Liver (tissue), 9 donors: Measurements from ENCODE around the gene THSD7B. TPM values are rescaled to one million over a fixed set of nuclear protein-coding genes. Genes with fewer than 3 reads are reported as not detected.

Experiments used
- DNase-seq: peaks from one replicate; pipeline ENCODE4 v3.0.0-alpha.2; 2017; ENCODE audit warnings: low spot score
- H3K27ac ChIP-seq, 2 donors: one replicate each; pipeline ENCODE4 v1.7.0; 2013; ENCODE audit warnings: inconsistent platforms in 2 of 2, low read length in 2 of 2, control low read depth in 1 of 2, low read depth in 1 of 2, mild to moderate bottlenecking in 1 of 2
- H3K27me3 ChIP-seq, 4 donors: one replicate each; pipeline versions ENCODE4 v1.6.1 to v1.7.0; 2013; ENCODE audit warnings: low read length in 3 of 4, inconsistent platforms in 1 of 4, mild to moderate bottlenecking in 1 of 4, moderate library complexity in 1 of 4; ENCODE audit not compliant: control insufficient read depth in 4 of 4, insufficient read depth in 4 of 4
- H3K36me3 ChIP-seq, 4 donors: one replicate each; pipeline versions ENCODE4 v1.6.1 to v1.7.0; 2013; ENCODE audit warnings: low read length in 3 of 4, mild to moderate bottlenecking in 3 of 4, low read depth in 1 of 4, moderate library complexity in 1 of 4; ENCODE audit not compliant: control insufficient read depth in 4 of 4, insufficient read depth in 3 of 4
- H3K4me1 ChIP-seq, 4 donors: one replicate each; pipeline versions ENCODE4 v1.6.1 to v1.7.0; 2013; ENCODE audit warnings: low read length in 3 of 4, mild to moderate bottlenecking in 3 of 4, moderate library complexity in 1 of 4; ENCODE audit not compliant: control insufficient read depth in 4 of 4, insufficient read depth in 4 of 4
- H3K4me3 ChIP-seq, 3 donors: one replicate each; pipeline versions ENCODE4 v1.6.1 to v1.7.0; 2013; ENCODE audit warnings: low read length in 3 of 3, control low read depth in 1 of 3, low read depth in 1 of 3, mild to moderate bottlenecking in 1 of 3
- H3K9ac ChIP-seq, 2 donors: one replicate each; pipeline ENCODE4 v1.7.0; 2013; ENCODE audit warnings: low read length in 2 of 2, mild to moderate bottlenecking in 2 of 2, moderate library complexity in 2 of 2, control low read depth in 1 of 2, low read depth in 1 of 2
- H3K9me3 ChIP-seq, 4 donors: one replicate each; pipeline versions ENCODE4 v1.6.1 to v1.7.0; 2013; ENCODE audit warnings: low read length in 3 of 4; ENCODE audit not compliant: control insufficient read depth in 4 of 4
- EGR1 ChIP-seq, 2 donors: IDR thresholded peaks; 2 replicates each; pipeline ENCODE4 v1.6.1; 2016 to 2018; ENCODE audit warnings: antibody characterized with exemption in 2 of 2, low read depth in 2 of 2
- FOXA1 ChIP-seq: IDR thresholded peaks from 2 replicates; pipeline ENCODE4 v1.6.1; 2016; ENCODE audit warnings: antibody characterized with exemption
- FOXA2 ChIP-seq: IDR thresholded peaks from 2 replicates; pipeline ENCODE4 v1.6.1; 2016; ENCODE audit warnings: antibody characterized with exemption
- GABPA ChIP-seq, 2 donors: IDR thresholded peaks in 1 of 2; conservative IDR thresholded peaks in 1 of 2; 2 replicates each; pipeline ENCODE4 v1.6.1; 2016; ENCODE audit warnings: antibody characterized with exemption in 2 of 2, mild to moderate bottlenecking in 1 of 2, moderate library complexity in 1 of 2
- HNF4A ChIP-seq, 2 donors: conservative IDR thresholded peaks; 2 replicates each; pipeline ENCODE4 v1.6.1; 2016; ENCODE audit warnings: antibody characterized with exemption in 2 of 2, mild to moderate bottlenecking in 2 of 2
- HNF4G ChIP-seq: IDR thresholded peaks from 2 replicates; pipeline ENCODE4 v1.6.1; 2016; ENCODE audit warnings: antibody characterized with exemption
- JUND ChIP-seq, 2 donors: IDR thresholded peaks; 2 replicates each; pipeline ENCODE4 v1.6.1; 2016; ENCODE audit warnings: antibody characterized with exemption in 2 of 2
- NR2F2 ChIP-seq: IDR thresholded peaks from 2 replicates; pipeline ENCODE4 v1.6.1; 2016; ENCODE audit warnings: antibody characterized with exemption
- RAD21 ChIP-seq, 2 donors: IDR thresholded peaks; 2 replicates each; pipeline ENCODE4 v1.6.1; 2016; ENCODE audit warnings: antibody characterized with exemption in 2 of 2, mild to moderate bottlenecking in 2 of 2
- RXRA ChIP-seq, 2 donors: IDR thresholded peaks; 2 replicates each; pipeline ENCODE4 v1.6.1; 2017 to 2018; ENCODE audit warnings: antibody characterized with exemption in 2 of 2, mild to moderate bottlenecking in 1 of 2
- SP1 ChIP-seq: IDR thresholded peaks from 2 replicates; pipeline ENCODE4 v1.6.1; 2018; ENCODE audit warnings: antibody characterized with exemption, mild to moderate bottlenecking
- TAF1 ChIP-seq: conservative IDR thresholded peaks from 2 replicates; pipeline ENCODE4 v1.6.1; 2016; ENCODE audit warnings: antibody characterized with exemption, mild to moderate bottlenecking
- YY1 ChIP-seq: IDR thresholded peaks from 2 replicates; pipeline ENCODE4 v1.6.1; 2016; ENCODE audit warnings: antibody characterized with exemption, mild to moderate bottlenecking
- WGBS: extraction: QIAGEN DNeasy Blood & Tissue Kit; methylation state at CpG from one replicate; pipeline ENCODE4 v1.1.7; 2013; 5-methylcytosine and 5-hydroxymethylcytosine counted together
- polyA plus RNA-seq, 2 donors: library from polyadenylated mRNA; stranded (reverse) in 1 of 2; unstranded in 1 of 2; fragments of 200-250 nt in 1 of 2; fragments of >200 nt in 1 of 2; fragmentation: Nextera tagmentation in 1 of 2; extraction: Ambion mirVana in 1 of 2; gene quantifications; one replicate each; pipeline versions ENCODE4 v1.2.1 to v1.2.3, GENCODE V29; 2013 to 2015
- total RNA-seq, 2 donors: library from RNA; depleted of rRNA; stranded (reverse); fragments of >200 nt; gene quantifications; one replicate each; pipeline ENCODE4 v1.2.3, GENCODE V29; 2014
- TF ChIP-seq, protein P1 (sequence below): IDR thresholded peaks from 2 replicates; pipeline ENCODE4 v1.6.1; 2016; ENCODE audit warnings: antibody characterized with exemption
- TF ChIP-seq, protein P2 (sequence below): fragments of 150-350 bp; IDR thresholded peaks from 2 replicates; pipeline ENCODE4 v1.5.1; 2017; ENCODE audit warnings: improper control_type of control experiment, low read depth, low read length; ENCODE audit not compliant: missing input control
- TF ChIP-seq, protein P3 (sequence below): IDR thresholded peaks from 2 replicates; pipeline ENCODE4 v1.6.1; 2016; ENCODE audit warnings: antibody characterized with exemption
- TF ChIP-seq, protein P4 (sequence below): IDR thresholded peaks from 2 replicates; pipeline ENCODE4 v1.6.1; 2016; ENCODE audit warnings: antibody characterized with exemption, mild to moderate bottlenecking
- TF ChIP-seq, protein P5 (sequence below): IDR thresholded peaks from 2 replicates; pipeline ENCODE4 v1.6.1; 2016; ENCODE audit warnings: antibody characterized with exemption
- donor health status: healthy.
- donor health status: healthy.
- donor health status: healthy.
- donor health status: healthy.
- donor health status: healthy.

The THSD7B gene
- total and polyA plus RNA-seq, 4 donors, result 0.01 to 0.75 (median 0.42) TPM; not detected in 1

DNA sequence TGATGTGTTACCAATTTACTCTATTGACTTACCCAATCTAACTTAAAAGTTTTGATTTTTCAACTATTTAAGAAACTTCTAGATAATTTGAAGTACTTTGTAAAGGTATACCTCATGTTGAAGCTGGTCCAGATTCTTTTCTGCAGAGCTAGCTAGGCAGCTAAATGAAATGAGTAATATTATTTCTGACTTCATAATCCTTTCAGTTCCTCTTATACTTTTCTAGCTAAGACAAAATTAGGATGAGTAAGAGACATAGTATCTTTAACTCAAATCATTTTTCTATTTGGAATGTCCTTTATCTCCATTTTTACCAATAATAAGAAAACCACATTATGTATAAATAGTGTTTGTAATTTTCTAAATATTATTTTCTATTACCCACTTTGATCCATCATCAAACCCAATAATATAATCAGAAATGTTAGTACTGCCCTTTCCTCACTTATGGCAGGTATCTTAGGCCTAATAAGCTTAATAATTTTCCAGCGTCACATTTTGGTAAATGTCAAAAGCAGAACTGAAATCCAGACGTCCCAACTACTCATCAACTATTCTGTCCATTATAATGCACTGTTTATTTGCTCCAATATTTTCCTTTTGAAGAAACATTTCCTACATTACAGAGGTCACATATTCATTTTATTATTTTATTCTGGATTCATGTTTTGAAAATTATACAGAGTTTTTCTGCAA lies 456.6 kb downstream of the THSD7B start:
- Histone ChIP-seq H3K27ac (no peak overlapping the region), H3K4me1 (no peaks in the 10 kb centered on the region), H3K36me3 (no peaks in the 10 kb centered on the region), H3K27me3 (peaks cover 0 to 3% (median 0%) of the 10 kb centered on the region in 4 donors), H3K9me3 (no peaks in the 10 kb centered on the region), H3K4me3 (no peak overlapping the region), H3K9ac (no peak overlapping the region)
- no peak for DNase-seq
- WGBS, result 74% methylated on average over 2 of the region's 2 CpGs
- TF ChIP-seq RXRA (IDR thresholded peaks at IDR 0.05) (no peak), NR2F2 (no peak), GABPA (IDR thresholded peaks at IDR 0.05 in 1 of 2, conservative IDR thresholded peaks at IDR 0.05 in 1 of 2) (no peak), JUND (IDR thresholded peaks at IDR 0.05) (no peak), EGR1 (IDR thresholded peaks at IDR 0.05; ENCODE audit: low read depth in 2 of 2) (no peak), HNF4A (conservative IDR thresholded peaks at IDR 0.05) (no peak), FOXA1 (no peak), YY1 (no peak), FOXA2 (no peak), TAF1 (no peak), RAD21 (IDR thresholded peaks at IDR 0.05) (no peak), HNF4G (no peak), SP1 (no peak)
- TF ChIP-seq, protein P1, sequence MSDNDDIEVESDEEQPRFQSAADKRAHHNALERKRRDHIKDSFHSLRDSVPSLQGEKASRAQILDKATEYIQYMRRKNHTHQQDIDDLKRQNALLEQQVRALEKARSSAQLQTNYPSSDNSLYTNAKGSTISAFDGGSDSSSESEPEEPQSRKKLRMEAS, result no peak
- TF ChIP-seq, protein P2, sequence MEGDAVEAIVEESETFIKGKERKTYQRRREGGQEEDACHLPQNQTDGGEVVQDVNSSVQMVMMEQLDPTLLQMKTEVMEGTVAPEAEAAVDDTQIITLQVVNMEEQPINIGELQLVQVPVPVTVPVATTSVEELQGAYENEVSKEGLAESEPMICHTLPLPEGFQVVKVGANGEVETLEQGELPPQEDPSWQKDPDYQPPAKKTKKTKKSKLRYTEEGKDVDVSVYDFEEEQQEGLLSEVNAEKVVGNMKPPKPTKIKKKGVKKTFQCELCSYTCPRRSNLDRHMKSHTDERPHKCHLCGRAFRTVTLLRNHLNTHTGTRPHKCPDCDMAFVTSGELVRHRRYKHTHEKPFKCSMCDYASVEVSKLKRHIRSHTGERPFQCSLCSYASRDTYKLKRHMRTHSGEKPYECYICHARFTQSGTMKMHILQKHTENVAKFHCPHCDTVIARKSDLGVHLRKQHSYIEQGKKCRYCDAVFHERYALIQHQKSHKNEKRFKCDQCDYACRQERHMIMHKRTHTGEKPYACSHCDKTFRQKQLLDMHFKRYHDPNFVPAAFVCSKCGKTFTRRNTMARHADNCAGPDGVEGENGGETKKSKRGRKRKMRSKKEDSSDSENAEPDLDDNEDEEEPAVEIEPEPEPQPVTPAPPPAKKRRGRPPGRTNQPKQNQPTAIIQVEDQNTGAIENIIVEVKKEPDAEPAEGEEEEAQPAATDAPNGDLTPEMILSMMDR, result no peak
- TF ChIP-seq, protein P3, sequence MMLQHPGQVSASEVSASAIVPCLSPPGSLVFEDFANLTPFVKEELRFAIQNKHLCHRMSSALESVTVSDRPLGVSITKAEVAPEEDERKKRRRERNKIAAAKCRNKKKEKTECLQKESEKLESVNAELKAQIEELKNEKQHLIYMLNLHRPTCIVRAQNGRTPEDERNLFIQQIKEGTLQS, result no peak
- TF ChIP-seq, protein P4, sequence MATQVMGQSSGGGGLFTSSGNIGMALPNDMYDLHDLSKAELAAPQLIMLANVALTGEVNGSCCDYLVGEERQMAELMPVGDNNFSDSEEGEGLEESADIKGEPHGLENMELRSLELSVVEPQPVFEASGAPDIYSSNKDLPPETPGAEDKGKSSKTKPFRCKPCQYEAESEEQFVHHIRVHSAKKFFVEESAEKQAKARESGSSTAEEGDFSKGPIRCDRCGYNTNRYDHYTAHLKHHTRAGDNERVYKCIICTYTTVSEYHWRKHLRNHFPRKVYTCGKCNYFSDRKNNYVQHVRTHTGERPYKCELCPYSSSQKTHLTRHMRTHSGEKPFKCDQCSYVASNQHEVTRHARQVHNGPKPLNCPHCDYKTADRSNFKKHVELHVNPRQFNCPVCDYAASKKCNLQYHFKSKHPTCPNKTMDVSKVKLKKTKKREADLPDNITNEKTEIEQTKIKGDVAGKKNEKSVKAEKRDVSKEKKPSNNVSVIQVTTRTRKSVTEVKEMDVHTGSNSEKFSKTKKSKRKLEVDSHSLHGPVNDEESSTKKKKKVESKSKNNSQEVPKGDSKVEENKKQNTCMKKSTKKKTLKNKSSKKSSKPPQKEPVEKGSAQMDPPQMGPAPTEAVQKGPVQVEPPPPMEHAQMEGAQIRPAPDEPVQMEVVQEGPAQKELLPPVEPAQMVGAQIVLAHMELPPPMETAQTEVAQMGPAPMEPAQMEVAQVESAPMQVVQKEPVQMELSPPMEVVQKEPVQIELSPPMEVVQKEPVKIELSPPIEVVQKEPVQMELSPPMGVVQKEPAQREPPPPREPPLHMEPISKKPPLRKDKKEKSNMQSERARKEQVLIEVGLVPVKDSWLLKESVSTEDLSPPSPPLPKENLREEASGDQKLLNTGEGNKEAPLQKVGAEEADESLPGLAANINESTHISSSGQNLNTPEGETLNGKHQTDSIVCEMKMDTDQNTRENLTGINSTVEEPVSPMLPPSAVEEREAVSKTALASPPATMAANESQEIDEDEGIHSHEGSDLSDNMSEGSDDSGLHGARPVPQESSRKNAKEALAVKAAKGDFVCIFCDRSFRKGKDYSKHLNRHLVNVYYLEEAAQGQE, result no peak
- TF ChIP-seq, protein P5, sequence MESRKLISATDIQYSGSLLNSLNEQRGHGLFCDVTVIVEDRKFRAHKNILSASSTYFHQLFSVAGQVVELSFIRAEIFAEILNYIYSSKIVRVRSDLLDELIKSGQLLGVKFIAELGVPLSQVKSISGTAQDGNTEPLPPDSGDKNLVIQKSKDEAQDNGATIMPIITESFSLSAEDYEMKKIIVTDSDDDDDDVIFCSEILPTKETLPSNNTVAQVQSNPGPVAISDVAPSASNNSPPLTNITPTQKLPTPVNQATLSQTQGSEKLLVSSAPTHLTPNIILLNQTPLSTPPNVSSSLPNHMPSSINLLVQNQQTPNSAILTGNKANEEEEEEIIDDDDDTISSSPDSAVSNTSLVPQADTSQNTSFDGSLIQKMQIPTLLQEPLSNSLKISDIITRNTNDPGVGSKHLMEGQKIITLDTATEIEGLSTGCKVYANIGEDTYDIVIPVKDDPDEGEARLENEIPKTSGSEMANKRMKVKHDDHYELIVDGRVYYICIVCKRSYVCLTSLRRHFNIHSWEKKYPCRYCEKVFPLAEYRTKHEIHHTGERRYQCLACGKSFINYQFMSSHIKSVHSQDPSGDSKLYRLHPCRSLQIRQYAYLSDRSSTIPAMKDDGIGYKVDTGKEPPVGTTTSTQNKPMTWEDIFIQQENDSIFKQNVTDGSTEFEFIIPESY, result no peak
